LoVo (cell line): Measurements from ENCODE around the gene BCAR3.

Source experiments
- DNase-seq: peaks from one replicate; pipeline ENCODE4 v3.0.0-alpha.2; 2016; ENCODE audit warnings: low spot score

BCAR3 gene

DNA sequence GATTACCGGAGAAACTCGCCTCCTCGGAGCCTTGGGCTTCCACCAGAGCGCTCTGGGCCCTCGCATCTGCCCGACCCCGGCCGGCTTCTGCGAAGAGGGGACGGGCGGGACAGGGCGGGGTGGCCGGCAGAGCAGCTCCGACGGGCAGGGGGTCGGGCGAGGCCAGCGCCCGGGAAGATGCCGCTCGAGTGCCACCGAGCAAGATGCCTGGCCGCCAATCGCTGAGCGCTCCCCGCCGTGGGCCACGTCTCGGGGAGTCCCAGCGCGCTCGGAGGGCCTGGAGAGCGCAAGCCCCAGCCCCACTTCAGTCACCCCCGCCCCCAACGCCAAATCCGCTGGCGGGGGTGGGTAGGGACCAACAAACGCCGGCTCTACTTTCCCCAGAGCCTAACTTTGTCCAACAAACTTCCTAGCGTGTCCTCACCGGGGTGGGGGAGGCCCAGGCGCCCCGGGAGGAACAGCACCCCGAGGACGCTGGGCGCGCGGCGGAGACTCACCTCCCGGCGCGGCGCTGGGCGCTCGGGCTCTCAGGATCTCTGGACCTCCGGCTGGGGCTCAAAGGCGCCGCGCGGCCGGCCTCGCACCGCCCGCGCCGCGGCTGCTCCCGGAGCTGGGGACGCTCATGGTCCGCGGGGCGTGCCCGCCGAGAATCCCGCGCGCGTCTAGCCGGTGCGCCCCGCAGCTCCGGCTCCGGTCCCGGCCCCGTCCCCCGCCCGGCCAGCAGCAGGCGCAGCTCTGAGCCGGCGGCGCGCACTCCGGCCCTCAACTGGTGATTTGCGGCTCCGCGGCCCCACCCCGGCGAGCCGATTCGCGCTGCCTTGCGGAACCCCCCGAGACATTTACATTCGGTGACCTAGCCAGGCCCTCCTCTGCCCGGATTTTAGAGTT is at the start of gene BCAR3:
Gene BCAR3, minus strand, starts transcription at position 737 of the 888 bp plus-strand sequence. CDS start 6,907 bp downstream, outside the sequence.
- peak; percentile 82 for DNase-seq

DNA sequence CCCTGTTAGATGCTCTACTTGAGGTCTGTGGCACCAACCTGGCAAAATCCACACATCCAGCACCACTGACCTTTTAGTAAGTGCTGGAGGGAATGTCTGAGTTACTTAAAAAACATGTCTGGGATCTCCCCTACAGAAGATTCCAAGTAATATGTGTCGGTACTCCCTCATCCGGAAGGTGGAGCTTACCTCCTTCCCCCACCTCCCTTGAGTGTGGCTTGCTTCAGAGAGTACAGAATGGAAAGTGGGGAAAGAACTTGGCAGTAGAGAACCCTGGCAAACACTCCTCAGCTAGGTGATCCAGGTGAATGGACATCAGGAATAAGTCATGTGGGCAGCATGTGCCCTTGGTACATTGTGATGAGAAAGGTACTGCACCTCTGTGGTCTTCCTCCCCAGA is 49.0 kb upstream of the BCAR3 start:
- no peak for DNase-seq

DNA sequence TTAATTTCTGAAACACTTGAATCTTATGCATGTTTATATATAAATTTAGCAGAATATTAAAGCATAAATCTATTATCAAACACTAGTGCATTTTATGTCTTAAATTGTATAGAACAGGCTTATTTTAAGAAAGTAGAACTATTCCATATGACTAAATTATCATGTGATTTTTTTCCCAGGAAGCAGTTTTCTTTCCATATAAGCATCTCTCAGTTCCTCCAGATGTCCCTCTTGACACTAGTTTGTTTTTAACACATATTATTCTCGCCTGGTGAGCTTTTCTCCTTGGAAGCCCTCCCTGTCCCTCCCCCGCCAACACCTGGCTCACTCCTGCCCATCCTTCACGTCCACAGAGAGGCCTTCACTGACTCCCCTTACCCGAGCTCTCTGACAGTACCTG is 48.3 kb upstream of the BCAR3 start:
- no peak for DNase-seq

DNA sequence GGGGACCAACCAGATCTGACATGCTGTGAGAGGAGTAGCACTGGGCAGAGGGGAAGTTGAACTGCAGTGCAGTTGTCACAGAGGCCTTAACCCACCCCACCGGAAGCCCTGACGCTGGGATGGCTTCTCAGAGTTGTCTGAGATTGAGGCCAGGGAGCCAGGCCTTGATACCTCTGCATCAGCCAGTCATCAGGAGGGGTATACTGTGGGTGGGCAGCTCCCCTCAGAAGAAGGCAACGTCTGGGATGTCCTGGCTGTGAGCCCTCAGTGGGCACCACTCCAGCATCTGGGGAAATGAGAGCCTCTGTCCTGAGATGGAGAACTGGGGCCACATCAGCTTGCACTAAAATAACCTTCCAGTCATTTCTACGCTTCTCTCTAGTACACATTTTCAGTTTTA is 47.9 kb upstream of the BCAR3 start:
- no peak for DNase-seq

DNA sequence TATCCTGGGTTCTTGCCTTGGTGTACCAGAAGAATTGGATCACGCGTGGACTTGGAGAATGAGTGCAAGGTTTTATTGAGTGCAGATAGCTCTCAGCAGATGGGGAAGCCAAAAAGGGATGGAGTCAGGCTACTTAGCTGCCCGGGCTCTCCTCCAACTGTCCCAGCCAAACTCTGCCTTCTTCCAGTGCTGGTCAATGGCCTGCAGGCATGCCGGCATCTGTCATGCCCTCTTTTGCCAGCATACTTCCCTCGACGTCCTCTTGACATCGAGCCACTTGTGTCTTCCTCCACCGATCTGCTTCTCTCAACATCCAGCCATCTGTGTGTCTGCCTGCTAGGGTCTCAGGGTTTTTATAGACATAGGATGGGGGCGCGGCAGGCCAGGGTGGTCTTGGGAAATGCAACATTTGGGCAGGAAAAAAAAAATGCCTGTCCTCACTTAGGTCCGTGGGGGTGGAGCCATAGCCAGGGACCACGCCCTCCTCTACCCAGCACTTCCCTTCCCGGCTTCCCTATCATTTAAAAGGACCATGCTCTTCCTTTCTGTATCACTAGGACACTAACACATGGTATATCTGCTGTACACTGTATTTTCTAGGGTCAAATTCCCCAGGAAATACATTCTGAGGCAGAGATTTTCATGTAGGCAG is 47.0 kb upstream of the BCAR3 start:
- DNase-seq, result no peak

DNA sequence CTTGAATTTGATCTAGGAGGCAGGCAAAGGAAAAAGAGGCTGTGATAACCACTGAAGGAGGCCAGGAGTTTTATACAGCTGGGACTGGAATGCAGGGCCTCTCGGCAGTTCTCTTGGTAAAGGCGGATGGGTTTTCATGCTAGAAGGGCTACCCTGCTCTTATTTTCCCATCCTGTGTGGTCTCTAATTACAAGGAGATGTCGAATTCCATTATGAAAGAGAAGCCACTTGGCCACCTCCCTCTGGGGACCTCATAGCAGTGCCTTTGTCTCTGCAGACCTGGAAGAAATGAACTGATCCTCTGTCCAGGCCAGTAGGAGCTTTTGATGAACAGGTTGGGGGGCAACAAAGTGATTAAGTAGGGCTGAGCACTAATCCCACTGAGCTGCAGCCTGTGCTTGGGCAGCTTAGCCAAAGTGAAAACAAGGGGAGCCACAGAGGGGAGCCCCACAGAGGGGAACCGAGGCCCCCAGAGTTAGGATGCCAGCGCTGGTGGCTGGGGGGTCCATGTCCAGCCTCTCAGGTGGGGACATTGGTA is 42.2 kb upstream of the BCAR3 start:
- DNase-seq, result no peak

DNA sequence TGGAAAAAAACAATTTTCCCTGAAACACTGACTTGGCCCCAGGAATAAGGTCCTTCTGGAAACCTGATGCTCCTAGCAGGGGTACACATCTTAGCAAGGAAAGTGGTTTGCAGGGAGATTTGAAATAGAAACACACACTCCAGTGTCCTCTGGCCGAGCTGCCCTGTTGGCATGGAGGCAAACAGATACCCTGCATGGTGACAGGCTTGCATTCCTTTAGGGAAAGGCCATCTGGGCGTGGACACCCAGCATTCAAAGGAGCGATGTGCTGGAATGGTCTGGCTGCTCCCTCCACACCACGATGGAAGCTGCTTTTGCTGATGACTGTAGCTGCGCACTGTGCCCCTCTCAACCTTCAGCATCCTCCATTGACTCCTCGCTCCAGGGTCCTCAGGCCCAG is 41.5 kb upstream of the BCAR3 start:
- peak; percentile 42 for DNase-seq

DNA sequence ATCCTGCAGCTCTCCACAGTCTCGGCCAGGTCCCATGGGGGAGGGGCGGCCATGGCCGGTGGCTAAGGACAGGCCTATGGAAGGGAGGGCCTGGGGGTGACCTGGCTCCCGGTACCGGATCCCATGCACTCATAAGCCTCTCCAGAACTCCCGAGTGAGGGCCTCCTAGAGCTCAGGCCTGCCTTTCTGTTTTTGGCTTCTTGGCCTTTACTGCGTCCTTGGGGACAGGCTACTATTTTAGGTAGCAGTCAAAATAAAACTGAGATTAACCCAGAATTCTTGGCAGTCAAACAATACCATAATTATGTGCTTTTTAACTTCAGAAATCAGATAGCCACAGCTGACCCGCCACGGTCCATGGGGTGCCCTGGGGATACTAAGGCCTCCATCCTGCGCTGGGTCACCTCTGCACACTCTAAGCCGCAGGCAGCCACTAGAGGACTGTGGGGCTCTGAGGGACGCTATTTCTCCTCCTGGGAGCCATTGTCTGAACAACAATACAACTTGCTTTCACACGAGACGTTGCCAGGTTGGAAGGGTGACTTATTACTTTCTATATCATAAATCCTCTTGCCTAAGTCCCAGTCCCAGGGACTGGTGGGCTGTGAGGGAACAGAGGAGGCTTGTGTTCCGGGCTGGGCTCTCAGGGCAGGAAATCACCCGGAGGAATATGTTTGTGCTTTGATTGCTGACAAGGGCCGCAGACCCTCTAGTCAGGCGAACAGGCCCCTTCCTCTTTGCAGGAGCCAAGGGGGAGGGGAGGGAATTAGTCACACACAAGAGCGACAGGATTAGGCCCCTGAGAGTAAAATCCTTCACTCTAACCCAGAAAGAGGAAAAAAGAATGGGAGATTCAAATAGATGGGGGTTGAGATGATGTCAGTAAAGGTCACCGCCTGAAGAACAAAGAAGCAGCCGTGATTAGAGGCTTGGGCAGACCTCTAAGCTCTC is 40.7 kb upstream of the BCAR3 start:
- no peak for DNase-seq

DNA sequence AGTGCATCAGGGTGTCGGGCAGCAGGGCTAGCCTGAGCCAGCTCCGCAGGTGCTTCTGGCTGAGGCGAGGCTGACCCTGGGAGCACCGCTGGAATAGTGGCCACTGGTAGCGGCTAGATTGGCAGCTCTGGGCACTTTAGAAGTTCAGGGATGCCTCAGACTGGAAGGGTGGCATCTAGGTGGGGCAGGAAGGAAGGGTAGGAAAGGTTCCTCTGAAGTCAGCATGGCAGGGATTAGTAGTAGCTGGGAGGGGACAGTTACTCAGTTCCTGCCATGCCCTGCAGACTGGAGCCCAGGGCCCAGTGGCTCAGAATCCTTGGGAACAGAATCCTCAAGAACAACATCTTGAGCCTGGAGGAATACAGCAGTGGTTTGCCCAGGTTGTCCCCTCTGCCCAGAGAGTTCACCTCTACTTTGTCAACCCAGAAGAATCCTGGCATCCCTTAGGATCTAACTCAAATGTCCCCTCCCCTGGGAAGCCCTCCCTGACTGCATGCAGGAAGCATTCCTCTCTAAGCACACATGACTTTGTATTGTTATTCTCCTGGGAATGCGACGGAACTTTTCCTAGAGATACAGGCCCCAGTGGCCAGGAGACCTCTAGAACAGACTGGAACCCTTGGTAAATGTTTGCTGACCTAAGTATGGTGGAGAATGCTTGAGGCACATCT is 39.5 kb upstream of the BCAR3 start:
- DNase-seq, result peak; percentile 31

DNA sequence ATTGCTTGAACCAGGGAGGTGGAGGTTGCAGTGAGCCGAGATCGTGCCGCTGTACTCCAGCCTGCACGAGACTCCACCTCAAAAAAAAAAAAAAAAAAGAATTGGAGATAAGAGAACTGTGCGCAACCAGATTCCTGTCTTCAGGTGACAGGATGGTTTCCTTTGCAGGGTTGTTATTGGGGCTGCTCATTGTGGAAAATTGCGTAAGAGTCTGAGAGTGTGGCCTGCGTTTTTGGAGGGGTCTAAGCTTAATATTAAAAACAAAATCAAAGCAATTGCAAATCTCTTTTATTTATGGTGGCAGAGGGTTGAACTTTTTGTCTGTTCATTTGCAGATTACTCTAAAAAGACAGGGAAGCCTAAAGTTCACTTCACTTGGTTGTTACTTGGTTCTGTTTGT is 36.0 kb upstream of the BCAR3 start:
- DNase-seq, result no peak

DNA sequence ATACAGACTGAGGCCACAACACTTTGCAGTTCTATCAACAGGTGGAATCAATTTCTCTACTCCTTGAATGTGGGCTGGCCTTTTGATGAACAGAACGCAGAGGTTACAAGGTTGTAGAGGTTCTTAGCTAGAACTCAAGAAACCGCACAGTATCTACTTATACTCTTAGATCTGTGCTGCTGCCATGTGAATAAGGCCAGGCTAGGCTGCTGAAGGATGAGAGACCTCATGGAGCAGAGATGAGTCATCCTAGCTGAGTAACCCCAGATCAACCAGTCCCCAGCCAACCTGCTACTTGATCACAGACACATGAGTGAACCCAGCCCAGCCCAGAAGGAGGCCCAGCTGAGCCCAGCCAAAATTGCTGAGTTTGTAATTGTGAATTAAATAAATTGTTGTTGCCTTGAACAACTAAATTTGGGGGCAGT is 35.3 kb upstream of the BCAR3 start:
- no peak for DNase-seq

DNA sequence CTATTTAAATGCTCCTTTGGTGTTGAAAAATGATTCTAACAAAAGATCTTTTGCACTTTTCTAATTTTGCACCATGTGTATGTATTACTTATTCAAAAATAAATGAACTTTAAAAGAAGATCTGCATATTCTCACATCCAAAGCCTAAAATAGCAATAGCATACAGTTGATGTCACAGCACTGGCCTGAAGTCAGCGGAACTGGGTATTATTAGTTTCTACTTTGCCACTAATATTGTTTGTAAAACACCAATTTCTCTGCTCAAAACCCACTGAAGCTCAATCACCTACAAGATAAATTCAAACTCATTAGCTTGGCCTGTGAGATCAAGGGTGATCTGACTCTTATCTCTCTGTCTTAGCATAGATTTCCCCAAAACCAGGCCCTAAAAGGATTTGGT is 34.5 kb upstream of the BCAR3 start:
- no peak for DNase-seq

DNA sequence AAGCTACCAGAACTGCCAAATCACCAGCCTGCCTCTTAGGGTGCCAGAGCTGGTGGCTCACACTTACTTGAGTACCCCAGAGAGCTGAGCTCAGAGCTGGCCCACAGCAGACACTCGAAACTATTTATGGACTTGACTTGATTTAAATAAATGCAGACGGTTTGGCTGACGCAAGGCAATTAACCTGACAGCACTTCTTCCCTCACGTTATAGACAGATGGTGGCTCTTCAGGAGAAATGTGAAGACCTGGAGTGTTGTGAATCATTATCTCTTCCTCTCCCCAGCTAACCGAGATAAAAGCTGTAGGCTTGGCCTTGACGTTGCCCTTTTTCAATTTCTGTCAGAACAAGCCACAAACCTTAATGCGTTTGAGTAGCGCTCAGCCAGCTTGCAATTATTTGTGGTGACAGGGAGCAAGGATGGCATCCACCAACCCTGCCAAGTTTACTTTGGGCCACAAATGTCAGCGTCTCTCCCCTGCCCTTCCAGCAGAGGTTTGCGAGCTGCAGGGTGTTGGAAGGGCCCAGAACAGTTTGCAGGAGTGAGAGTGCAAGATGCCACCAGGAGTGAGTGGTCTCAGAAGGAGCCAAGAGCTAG is 34.0 kb upstream of the BCAR3 start:
- DNase-seq, result no peak

DNA sequence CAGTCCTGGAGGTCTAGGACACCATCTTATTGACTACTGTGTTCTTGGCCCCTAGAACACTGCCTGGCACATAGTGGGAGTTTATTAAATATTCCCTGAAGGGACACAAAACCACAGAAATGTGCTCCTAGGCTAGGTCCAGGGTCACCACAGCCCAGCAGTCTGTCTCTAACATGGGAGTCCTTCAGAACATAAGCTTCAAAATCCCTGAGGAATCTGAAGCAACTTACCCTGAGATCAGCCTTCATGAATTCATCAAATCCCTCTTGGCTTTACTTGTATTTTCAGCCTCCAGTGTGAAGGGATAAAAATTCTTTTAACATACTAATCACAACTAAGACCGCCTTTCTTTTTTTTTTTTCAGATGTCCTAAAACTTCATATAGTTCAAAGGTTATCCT is 32.7 kb upstream of the BCAR3 start:
- DNase-seq, result no peak

DNA sequence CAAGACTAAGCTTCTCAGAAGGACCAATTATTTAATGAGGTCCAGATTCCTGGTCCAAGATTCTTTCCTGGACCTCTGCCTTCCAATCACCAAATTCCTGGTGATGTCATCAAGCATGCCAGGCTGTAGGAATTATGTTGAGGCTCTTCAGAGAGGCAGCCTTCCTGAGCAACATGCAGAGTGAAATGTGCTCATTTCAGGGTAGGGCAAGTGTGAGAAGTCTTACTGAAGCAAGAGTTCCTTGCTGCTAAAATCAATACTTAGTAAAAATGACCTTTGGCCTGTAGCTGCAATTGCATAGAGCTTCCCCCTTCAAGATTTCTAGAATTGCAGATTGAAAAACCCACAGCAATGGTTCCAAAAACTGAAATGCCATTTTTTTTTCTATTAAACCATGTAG is 31.7 kb upstream of the BCAR3 start:
- DNase-seq, result no peak

DNA sequence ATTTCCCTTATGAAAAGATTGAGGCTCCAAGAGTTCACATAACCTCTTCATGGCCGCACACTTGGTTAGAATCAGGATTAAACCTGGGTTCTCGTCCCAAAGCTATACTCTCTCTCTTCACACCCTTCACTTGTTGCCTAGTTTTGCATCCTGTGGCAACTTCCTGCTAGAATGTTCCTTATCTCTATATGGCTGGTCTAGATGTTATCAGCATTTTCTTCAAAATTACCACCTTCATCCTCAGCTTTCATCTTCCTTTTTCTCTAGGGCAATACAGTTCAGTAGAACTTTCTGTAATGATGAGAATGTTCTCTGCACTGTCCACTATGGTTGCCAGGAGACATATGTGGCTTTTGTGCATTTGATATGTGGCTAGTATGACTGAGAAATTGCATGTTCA is 31.1 kb upstream of the BCAR3 start:
- DNase-seq, result no peak

DNA sequence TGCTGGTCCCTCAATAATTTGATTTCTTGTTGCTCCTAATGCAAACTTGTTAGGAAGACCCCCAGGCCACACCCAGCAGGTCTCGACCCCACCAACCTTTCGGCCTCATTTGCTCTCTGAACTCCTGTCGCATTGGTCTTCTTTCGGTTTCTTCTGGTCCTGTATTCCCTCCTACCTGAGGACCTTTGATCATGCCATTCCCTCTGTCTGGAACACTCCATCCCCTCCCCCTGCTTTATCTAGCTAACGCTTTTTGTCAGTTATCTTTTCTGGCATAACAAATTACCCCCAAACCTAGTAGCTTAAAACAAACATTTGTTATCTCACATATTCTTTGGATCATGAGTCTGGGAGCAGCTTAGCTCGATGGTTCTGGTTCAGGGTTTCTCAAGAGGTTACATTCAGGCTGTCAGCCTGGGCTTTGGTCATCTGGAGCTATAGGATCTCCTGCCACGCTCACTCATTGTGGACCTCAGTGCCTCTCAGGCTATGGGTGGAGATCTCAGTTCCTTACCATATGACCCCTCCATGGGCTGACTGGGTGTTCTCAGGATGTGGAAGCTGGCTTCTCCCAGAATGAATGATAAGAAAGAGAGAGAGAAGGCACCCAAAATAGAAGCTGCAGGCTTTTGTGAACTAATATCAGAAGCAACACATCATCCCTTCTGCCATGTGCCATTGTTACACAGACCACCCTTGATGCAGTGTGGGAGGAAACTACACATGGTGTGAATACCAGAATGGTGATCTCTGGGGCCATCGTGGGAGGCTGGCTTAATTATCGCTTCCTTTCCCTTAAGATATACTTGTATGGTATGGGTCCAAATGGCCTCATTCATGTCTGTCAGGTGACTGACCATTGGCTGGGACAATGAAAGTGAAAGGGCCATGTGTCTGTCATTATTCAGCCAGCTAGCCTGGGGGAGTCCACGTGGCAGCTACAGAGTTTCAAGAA is 29.1 kb upstream of the BCAR3 start:
- no peak for DNase-seq

DNA sequence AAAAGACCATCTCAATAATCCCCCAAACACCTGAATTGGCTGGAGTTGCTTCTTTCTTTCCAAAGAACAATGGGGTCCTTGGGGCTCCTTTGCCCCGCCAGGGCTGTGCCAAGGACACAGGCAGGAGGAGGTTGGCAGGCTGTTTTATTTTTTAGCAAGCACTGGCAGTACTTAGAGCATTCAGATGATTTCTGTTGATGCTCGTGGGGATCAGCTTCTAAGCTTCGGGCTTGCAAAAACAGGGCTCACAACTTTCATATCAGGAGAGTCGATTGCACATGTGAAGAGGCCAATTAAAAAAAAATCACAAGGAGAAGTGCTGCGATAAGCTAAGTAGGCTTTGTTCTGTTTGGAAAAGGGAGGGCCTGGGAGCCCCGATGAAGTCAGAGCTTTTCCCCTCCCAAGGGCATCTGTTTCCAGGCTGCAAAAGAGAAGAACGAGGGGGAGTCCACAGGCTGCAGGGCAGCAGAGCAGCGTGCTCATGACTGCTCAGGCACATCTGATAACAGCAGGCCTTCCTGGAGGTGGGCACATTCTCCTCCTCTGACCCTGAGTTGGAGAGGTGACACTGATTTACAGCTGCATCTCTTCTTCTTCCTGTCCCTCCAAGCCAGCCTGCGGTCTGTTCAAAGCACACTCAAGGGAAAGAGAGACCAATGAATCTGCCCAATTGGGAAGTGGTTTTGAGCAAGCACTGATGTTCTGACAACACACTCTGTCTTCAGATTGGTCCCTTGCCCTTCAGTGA is 27.3 kb upstream of the BCAR3 start:
- DNase-seq, result no peak

DNA sequence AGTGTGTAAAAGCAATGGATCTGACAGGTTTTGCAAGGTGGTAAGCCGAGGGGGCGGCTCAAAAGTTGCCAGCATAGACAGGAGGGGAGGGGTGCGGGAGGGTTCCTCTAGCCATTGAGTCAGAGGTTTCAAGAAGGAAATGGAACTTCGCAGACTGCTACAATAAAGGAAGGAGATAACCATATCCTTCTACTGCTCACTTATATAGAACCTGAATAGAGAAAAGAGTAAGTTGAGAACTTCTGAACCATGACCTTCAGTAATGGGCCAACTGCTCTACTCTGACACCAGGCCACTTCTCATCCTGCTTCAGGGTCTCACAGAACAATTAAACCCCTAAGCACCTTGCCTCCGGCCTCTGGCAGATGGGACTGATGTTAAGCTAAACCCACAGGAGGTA is 26.3 kb upstream of the BCAR3 start:
- DNase-seq, result no peak
